Measurements from ENCODE around the gene HIP1R.
A peak's percentile ranks its signal among the peaks of the same experiment; 100 is the strongest.
"Not testable (repeated sequence)": the region's sequence is repeated elsewhere in the genome, so short reads cannot be mapped to it uniquely, and the experiment has no call there.

The HIP1R gene, protein sequence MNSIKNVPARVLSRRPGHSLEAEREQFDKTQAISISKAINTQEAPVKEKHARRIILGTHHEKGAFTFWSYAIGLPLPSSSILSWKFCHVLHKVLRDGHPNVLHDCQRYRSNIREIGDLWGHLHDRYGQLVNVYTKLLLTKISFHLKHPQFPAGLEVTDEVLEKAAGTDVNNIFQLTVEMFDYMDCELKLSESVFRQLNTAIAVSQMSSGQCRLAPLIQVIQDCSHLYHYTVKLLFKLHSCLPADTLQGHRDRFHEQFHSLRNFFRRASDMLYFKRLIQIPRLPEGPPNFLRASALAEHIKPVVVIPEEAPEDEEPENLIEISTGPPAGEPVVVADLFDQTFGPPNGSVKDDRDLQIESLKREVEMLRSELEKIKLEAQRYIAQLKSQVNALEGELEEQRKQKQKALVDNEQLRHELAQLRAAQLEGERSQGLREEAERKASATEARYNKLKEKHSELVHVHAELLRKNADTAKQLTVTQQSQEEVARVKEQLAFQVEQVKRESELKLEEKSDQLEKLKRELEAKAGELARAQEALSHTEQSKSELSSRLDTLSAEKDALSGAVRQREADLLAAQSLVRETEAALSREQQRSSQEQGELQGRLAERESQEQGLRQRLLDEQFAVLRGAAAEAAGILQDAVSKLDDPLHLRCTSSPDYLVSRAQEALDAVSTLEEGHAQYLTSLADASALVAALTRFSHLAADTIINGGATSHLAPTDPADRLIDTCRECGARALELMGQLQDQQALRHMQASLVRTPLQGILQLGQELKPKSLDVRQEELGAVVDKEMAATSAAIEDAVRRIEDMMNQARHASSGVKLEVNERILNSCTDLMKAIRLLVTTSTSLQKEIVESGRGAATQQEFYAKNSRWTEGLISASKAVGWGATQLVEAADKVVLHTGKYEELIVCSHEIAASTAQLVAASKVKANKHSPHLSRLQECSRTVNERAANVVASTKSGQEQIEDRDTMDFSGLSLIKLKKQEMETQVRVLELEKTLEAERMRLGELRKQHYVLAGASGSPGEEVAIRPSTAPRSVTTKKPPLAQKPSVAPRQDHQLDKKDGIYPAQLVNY

DNA sequence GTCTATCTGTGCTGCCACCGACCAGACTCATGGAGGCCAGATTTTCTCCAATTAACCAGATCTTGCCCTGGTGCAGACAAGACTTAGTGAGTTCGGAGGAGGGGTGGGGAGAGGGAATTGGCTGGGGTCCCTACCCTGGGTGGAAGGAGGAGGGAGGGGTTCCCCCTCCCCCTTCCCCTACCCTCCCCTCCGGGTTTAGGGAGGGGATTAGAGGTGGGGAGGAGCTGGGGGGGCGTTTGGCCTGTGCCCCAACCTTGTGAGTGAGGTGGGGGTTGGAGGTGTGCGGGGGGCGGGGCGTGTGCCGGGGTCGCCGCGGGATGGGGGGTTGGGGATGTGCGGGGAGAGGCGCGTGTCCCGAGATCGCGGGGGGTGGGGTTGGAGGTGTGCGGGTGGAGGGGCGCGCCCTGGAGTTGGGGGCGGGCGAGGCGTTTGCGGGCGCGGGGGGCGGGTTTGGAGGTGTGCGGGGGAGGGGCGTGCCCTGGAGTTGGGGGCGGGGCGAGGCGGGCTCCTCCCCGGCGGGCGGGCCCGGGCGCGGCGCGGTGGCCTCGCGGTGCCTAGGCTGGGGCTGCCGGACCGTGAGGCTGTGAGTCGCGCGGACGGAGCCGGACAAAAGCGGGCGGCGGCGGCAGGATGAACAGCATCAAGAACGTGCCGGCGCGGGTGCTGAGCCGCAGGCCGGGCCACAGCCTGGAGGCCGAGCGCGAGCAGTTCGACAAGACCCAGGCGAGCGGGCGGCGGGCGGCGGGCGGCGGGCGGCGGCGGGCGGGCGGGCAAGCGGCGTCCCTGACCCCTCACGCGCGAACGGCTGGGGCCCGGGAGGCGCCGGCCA is at the start of gene HIP1R:
Gene HIP1R, plus strand, starts transcription at position 537 of the 829 bp plus-strand sequence. Its CDS starts 94 bp downstream, at position 631.
- peak; percentile 76 for DNase-seq

DNA sequence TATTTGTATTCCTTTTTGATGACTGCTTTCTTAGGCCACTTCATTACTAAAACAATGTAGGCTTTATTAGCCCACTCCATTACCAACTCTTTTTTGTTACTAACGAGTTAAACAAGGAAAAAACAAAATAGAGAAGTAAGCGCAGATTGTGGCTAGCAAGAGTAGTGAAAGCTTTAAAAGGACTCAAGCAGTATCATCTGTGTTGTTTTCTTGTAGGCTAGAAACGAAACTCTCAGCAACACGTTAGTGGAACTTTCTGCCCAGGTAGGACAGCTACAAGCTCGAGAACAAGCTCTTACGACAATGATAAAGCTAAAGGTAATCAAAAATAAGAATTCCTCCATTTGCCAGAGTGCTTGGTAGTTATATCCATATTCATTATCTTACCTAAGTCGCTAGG is 49.8 kb upstream of the HIP1R start:
- DNase-seq: no peak

DNA sequence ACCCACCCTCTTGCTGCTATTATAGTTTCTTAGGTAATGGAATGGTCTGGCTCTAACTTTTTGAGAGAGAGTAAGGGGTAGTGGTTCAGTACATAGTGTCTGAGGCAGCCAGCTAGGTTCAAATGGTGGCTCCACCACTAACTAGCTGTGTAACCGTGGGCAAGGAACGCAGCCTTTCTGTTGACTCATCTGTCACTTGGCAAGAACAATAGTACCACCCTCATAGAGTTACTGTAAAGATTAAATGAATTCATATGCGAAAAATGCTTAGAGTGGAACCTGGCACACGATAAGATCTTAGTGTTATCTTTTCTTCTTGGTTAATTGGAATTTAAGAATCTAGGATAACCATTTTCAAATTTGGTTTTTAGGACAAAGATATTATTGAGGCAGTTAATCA is 46.9 kb upstream of the HIP1R start:
- no peak for DNase-seq

DNA sequence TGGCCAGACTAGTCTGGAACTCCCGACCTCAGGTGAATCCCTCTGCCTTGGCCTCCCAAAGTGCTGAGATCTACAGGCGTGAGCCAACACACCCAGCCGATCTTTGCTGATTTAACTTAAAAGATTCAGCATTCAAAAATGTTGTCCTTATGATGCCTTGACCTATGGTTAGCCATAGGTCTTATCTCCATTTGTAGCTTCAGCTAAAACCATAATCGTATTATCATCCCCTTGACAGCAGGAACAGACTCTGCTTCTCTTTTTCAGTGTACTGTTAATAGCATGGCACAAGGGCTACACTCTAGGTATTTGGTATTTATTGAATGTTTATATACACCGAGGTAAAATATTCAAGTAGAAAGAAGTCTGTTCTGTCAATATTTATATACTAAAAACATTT is 45.6 kb upstream of the HIP1R start:
- DNase-seq: no peak

DNA sequence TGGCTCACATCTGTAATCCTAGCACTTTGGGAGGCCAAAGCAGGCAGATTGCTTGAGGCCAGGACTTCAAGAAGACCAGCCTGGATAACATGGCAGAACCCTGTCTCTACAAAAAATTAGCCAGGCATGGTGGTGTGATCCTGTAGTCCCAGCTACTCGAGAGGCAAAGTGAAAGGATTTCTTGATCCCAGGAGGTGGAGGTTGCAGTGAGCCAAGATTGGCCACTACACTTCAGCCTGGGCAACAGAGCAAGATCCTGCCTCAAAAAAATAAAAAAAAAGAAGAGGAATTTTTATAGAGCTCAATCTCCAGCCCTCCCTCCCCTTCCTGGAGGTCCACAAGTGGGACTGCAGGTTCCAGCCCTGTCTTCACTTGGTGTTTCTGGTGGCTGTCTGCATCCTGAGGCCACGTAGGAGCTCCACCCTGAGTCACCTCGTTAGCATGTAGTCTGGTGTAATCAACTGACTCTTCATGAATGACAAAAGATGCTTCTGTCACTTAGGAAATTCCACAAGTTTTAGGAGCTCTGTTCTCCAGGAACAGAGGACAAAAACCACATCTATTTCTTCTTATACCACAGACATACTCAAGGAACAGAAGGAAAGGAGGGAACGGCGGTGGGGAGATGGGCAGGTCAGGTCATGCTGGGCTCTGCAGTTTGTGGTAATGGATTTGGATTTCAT is 44.7 kb upstream of the HIP1R start:
- DNase-seq: no peak

DNA sequence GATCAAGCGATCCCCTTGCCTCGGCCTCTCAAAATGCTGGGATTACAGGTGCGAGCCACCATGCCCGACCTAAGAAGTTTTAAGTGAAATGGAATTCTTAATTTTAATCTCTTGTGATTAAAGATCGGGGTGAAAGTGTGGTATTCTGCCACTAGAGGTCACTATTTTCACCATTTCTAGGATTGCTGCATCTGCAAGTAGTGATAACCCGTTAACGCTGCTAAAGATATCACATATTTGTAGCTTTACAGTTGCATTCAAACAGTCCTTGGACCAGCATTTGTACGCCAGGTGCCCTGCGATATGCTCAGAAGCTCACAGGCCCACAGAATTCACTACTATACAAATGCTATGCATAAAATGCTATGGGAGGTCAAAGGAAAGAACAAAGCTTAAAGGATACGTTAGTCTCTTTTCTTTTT is 41.6 kb upstream of the HIP1R start:
- DNase-seq: peak; percentile 41

DNA sequence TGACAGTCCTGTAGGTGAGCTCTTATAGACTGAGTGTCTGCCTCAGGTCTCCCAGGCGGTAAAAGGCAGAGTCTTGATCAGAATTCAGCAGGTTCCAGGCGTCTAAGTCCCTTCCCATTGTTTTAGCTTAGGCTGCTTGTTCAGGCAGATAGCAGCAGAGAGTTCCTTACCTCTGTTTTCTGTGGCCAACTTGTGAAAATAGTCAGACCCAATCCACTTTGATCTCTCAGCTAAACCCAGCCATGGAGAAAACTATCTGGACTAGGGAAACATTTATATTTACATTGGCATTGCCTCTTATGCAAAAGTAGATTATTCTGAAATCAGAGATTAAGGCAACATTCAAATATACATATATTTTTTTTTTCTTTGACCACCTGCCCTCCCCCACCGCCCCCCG is 39.5 kb upstream of the HIP1R start:
- no peak for DNase-seq

DNA sequence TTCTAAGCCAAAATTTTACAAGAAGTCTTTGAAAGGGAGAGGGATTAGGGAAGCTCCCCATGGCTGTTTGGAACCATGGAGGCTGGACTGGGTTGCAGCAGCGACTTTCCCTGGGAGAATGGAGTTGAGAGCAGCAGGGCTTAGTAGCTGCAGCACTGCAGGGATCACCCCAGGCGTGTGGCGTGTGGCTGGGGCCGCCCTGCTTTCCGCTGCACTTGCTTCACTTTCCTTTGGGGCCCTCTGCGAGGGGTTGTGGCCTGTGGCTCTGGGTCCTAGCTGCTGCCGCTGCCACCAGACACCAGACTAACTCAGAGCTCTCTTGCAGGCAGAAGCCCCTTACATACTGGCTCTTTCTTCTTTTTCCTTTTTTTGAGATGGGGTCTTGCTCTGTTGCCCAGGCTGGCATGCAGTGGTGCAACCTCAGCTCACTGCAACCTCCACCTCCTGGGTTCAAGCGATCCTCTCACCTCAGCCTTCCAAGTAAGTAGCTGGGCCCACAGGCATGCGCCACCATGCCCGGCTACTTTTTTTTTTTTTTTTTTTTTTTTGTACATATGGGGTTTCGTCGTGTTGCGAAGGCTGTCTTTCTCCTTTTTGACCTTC is 35.5 kb upstream of the HIP1R start:
- no peak for DNase-seq

DNA sequence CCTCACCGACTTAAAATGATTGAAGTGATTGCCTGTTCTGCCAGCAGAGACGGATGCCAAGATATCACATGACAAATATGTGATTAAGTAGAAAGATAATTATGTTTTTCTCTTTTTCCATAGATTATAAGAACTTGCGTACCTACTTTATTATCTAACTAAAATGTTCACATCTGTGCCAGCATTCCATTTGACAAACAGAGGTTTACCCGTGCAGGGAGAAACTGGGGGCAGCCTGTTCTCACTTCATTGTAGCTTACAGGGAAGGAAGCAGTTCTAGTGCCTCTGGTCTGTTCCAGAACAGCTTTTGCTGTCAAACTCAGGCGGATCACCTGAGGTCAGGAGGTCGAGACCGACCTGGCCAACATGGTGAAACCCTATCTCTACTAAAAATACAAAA is 31.3 kb upstream of the HIP1R start:
- no peak for DNase-seq

DNA sequence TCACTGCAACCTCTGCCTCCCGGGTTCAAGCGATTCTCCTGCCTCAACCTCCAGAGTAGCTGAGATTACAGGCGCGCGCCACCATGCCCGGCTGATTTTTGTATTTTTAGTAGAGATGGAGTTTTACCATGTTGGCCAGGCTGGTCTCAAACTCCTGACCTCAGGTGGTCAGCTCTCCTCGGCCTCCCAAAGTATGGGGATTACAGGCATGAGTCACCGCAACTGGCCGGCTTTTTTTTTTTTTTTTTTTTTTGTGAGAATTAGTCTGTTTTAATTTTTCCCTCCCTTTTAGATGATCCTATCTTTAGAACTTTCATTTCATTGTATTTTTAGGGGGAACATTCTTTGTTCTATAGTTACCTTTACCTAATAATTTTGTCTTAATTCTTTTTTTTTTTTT is 30.3 kb upstream of the HIP1R start:
- DNase-seq: not testable (repeated sequence)

DNA sequence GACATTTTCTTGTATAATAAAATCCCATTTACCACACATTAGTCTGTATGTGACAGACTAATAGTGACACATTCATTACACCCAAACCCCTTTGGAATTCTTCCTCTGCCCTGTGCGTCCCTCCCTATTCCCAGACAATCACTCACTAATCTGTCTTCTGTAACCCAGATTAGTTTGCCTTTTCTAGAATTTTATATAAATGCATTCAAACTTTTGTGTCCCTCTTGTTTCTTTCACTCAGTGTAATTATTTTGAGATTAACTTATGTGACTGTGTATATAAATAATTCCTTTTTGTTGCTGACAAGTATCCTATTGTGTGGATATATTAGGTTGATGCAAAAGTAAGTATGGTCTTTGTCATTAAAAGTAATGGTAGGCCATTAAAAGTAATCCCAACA is 27.6 kb upstream of the HIP1R start:
- DNase-seq: no peak

DNA sequence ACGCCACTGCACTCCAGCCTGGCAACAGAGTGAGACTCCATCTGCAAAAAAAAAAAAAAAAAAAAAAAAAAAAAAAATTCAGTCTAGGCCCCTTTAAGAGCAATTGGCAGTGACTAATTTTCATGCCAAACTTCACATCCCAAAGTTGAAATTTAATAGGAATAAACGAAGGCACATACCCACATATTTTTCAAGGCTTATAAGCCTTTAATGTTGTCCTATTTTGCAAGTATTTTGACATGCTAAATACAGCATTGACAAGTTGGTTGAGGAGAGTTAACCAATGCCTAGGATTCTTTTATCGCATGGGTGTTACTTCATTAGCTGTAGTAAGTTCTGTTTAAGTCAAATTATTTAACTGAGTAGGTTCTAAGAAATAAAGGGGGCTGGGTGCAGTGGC is 23.5 kb upstream of the HIP1R start:
- no peak for DNase-seq

DNA sequence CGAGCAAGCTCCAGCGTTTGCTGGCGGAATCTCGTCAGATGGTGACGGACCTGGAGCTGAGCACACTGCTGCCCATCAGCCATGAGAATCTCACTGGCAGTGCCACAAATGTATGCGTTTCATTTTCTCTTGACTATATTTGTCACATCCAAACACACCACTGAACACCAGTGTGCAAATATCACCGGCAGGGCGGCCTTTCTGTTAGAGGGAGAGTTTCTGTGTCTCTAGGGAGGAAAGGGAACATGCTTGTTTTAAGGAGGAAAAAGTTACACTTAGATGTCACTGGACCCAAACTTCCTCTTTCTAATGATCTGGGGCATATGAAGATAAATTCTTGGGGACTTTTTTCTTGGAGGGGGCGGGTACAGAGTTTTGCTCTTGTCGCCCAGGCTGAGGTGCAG is 21.9 kb upstream of the HIP1R start:
- DNase-seq: no peak

DNA sequence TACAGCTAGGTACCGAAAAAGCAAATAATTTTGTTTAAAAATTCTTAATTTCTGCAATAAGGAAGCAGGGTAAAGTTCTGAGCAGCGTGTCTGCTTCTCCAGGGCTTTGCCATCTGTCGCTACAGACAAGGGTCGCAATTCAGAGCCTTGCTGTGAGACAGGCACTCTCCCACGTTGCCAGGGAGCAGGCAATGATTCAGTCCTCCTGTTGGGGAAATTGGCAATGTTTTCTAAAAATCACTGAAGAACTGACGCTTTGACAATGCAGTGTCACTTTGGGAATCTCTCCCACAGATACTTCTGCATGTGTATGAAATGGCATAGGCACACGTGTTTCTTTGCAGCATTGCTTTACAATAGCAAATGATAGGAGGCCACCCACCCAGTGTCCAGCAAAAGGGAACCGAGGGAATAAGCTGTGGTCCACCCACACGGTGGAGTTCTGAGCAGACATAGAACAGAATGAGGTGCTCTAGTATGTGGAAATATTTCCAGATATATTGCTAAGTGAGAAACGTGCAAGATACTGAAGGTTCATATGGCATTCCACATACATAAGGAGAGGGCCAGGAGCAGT is 16.0 kb upstream of the HIP1R start:
- DNase-seq: no peak

DNA sequence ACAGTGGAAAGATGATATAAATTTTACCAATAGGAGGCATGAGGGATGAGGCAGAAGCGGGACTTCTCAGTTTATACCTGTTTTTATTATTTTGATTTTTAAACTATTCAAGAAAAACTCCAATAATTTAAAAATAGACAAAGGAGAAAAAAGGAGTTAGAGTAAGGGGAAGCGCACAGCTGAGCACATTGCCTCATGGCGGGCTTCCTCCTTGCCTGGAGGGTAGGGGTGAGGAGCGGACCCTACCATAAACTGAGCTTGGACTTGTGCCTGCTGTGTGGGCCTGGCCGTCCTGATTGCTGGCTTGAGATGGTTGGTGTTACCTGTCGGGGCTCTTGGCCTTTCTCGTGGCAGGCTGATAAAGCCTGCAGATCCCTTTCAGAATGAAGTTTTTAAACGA is 15.1 kb upstream of the HIP1R start:
- no peak for DNase-seq

DNA sequence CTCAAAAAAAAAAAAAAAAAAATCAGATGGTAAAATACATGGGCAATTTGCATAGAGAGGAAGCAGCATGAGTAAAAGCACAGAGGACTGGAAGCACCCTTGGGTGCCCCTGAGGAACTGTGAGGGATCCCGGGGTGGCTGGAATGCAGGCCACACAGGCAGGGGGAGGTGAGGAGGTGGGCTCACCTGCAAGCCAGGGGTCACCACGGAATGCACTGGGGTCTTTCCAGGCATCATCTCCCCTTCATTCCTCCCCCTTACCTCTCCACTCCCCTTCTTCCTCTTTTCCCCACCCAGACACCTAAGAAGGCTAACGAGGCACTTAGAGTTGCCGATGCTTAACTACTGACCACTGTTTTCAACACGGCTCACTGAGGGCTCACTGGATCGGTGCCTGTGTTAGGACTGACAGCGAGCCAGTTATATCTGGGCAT is 14.4 kb upstream of the HIP1R start:
- DNase-seq: no peak

DNA sequence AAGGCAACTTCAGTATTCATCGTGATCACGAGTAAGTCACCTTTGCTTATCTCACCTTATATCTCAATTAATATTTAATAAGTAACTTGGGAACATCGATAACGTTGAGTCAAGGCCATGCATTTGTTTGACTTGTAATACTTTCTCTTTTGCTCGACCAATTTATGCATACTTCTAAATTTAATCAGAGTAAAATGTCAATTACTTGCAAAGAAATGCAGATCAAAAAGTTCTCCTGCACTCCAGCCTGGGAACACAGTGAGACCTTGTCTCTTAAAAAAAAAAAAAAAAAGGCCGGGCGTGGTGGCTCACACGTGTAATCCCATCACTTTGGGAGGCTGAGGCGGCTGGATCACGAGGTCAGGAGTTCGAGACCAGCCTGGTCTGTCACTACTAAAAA is 11.8 kb upstream of the HIP1R start:
- no peak for DNase-seq

DNA sequence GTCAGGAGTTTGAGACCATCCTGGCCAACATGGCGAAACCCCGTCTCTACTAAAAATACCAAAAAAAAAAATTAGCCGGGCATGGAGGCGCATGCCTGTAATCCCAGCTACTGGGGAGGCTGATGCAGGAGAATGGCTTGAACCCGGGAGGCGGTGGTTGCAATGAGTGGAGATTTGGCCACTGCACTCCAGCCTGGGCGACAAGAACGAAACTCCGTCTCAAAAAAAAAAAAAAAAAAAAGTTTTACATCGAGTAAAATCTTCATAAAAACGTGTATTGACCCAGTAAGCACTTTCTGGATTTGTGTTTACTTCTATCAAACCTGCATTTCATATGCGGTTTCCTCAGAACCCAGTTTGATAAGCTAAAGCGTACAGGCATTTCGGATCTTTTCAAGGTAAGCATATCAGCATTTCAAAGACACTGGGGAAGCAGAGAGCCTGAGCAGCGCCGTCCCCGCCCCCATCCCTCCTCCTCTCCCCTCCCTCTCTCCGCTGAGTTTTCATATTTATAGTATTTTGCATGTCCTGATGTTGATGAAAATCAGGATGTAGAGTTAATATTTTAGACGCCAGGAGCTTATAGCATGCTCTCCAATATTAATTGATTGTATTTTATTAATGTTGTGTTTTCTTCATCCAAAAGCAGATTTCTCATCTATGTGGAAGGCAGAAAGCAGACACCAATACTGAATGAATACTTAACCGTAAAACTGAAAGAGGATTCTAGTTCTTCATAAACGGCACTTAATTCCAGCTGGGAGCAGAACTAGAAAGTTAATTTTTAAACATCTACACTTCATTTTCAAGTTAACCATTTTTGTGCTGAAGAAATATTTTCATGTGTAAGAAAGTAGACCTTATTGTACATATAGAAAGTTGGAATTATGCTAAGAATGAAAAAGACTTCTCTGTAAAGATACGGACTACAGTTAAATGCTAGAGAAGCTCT is 9.2 kb upstream of the HIP1R start:
- no peak for DNase-seq

DNA sequence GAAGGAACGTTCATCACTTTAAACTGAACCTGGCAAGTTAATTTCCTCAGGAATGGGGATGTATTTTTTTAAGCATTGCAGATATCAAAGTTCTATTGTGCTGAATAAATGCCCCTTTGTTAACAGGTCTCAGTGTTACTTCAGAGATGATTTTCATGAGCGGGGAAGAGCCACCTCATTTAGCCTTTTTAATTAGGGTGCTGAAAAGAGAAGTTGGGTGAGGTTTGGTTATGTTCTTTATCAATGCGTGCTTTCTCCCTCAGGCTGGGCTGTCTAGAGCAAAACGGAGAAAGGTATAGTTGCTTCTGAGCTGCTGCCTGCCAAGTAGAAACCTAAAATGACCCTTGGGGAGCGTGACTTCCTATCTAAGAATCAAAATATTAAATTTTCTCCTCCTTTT is 8.0 kb upstream of the HIP1R start:
- DNase-seq: no peak

Measured in activated T-cell treated with anti-CD3 and anti-CD28 coated beads, Interleukin-2, amount 50 U/mL, for 1 hour (primary cell).